AG10803 (cell line): ENCODE data around the gene PHKB.

Source experiments
- DNase-seq: peaks from one replicate; pipeline ENCODE4 v3.0.0; 2010; ENCODE audit warnings: low read depth
- H3K4me3 ChIP-seq: 2 replicates; pipeline ENCODE4 v1.5.1; 2011; ENCODE audit warnings: mild to moderate bottlenecking, low read length, control low read depth
- CTCF ChIP-seq: conservative IDR thresholded peaks from 2 replicates; pipeline ENCODE4 v1.5.1; 2011; ENCODE audit warnings: mild to moderate bottlenecking, low read length, control low read depth, inconsistent platforms

The PHKB gene

GRCh38 chr16:47446431-47446830 is 14.7 kb upstream of the PHKB start:
- DNase-seq, result no peak
- no peak overlapping the region for H3K4me3 ChIP-seq
- no peak for TF ChIP-seq CTCF

GRCh38 chr16:47448830-47449575 is 12.1 kb upstream of the PHKB start:
- H3K4me3 ChIP-seq, result no peak overlapping the region
- TF ChIP-seq CTCF, result no peak
- no peak for DNase-seq

- no peak for TF ChIP-seq CTCF
- no peak overlapping the region for H3K4me3 ChIP-seq
- no peak for DNase-seq
Observed at GRCh38 chr16:47449788-47450187, 11.3 kb upstream of the PHKB start.

- H3K4me3 ChIP-seq, result no peak overlapping the region
- DNase-seq, result no peak
- TF ChIP-seq CTCF, result no peak
Observed at GRCh38 chr16:47458331-47458730, 2.8 kb upstream of the PHKB start.

- TF ChIP-seq CTCF, result no peak
- no peak for DNase-seq
- H3K4me3 ChIP-seq, result peak overlapping the region; percentile 98
Observed at GRCh38 chr16:47459603-47460002, 1.5 kb upstream of the PHKB start.

GRCh38 chr16:47460359-47460710 is 796 bp upstream of the PHKB start:
- TF ChIP-seq CTCF, result no peak
- peak; percentile 16 for DNase-seq
- H3K4me3 ChIP-seq, result peak overlapping the region; percentile 98

GRCh38 chr16:47461598-47462266 is 601 bp downstream of the PHKB start:
- 0 out of 2 replicates have a peak, but pooled peaks have one; percentile 8 for TF ChIP-seq CTCF
- DNase-seq, result peak; percentile 50
- peak overlapping the region; percentile 98 for H3K4me3 ChIP-seq
